DMS53 treated with DMSO at 0.1 percent for 48 hours (cell line): ENCODE data around the gene ANO5.

Source experiments
- DNase-seq: peaks from one replicate; lab custom pipeline; 2025; ENCODE audit not compliant: unreplicated experiment; lab: John Stamatoyannopoulos, UW

The ANO5 gene

DNA sequence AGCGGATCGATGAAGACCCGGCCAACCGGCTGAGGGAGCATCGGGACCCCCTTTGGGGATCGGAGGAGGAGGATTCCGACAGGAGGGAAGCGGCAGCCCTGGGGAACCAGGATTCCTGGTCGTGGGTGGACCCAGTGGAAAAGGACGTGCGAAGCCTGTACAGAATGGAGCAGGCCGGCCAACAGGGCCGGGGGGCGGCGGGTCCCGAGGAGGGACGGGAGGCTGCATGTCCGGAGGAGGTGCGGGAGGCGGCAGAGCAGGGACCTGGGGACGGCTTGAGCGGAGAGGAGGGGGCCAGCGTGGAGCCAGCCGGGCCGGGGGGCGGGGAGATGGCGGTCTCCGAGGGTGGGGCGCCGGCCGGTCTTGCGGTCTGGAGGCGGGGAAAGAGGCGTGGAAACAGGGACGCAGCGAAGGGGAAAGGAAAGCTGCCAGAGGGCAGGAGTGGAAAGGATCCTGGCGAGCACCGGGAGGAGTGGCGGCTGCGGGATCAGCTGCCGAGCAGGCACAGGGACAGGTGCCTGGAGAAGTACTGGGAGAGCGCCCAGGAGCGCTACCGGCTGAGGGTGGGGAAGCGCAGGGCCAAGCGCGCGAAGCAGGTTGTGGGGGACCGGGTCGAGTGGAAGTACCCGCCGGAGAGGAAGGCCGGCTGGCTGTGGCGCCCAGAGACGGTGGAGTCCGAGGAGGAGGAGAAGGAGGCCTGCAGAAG is at the start of gene ANO5:
ANO5 (plus strand) TSS at position 444 of the 706 bp plus-strand sequence. CDS start 408 bp downstream, outside the sequence.
- DNase-seq, result peak; percentile 57

DNA sequence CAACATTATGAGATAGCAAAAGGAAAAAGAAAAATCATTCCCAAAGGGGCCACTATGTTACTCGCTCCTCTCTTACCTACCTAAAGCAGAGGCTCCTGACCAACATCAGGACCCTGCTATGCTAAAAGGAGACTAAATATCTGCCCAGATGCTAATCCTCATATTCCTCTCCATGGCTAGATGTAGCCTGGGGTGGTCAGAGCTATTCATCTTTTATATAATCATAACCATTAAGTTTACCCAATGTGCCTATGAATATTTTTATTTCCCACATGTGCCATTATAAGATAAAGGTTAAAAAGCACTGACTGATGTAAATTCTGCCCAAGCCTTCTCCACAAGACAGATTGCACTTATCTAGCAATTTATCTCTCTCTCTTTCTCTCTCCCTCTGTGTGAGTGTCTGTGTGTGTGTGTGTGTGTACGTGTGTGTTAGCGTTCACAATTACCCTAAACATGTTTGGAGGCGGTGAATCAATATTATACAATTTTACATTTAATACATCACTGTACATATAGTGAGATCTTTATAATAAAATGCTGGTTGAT is 41.2 kb upstream of the ANO5 start:
- DNase-seq, result no peak

DNA sequence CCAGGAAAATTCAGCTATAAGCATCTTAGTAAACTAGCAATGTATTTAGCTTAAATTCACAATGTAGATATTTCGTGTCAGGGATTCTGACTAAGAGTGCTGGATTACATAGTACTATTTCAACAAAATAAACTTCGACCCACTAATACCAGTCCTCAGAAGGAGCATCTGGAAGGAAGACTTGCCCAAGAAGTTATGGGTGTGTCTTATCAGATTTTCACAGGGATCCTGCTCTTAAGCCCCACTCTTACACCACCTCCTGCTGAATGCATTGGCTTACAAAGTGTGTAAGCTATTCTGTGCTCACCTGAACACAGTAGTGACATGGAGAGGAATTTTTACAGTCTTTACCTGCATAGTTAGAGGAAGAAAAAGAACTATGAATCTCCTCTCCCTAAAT is 35.4 kb upstream of the ANO5 start:
- no peak for DNase-seq

GRCh38 chr11:22161489-22161888 is 31.4 kb upstream of the ANO5 start:
- no peak for DNase-seq

DNA sequence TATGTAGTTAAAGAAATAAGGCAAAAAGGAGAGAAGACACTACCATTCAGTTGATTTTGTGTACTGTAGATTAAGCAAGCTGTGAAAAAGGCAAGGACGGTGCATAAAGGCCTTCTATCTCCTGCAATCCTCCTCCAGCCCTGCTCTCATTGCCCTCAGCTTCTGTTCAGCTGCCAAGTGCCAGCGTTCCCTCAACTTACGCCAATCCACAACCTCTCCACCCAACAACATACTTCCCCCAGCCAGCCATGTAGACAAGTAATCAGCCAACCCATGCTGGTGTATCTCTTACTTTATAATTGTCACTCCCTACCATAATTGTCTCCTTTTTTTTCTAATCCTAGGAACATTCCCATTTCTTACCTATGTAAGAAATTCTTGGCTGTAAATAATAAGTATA is 30.1 kb upstream of the ANO5 start:
- DNase-seq, result no peak

- DNase-seq, result no peak
These were observed 29.5 kb upstream of the ANO5 start for GRCh38 chr11:22163394-22163797.

- no peak for DNase-seq
These were observed 27.8 kb upstream of the ANO5 start for GRCh38 chr11:22165087-22165486.

DNA sequence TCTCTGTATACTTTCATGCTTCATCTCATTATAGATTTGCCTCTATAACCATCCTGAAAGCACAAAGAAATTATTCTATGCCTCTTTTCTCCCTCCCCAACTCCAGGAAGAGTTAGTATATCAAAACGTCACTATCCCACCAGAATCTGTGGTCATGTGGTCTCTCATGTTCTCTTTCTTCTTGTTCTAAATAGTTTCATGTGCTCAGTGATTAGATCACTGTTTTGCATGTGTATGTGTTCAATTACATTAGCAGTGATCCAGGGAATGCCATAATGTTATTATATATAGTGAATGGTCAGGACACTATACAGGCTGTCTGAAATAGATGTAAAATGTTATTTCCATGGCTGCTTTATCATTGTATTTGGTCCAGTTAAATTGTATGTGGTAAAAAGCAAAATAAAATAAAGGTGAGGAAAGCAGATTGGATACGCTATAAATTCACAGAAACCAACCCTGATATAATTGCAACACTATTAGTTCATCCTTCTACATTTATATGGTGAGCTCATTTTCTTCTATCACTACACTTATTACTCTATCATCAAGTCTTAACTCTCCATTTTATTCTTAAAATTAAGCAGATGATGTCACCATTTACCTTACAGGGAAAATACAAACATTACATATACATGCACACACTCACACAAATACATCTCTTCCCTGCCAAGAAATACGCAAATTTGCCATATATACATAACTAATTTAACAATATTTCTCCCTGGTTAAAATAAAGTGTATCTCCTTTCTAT is 26.9 kb upstream of the ANO5 start:
- no peak for DNase-seq

DNA sequence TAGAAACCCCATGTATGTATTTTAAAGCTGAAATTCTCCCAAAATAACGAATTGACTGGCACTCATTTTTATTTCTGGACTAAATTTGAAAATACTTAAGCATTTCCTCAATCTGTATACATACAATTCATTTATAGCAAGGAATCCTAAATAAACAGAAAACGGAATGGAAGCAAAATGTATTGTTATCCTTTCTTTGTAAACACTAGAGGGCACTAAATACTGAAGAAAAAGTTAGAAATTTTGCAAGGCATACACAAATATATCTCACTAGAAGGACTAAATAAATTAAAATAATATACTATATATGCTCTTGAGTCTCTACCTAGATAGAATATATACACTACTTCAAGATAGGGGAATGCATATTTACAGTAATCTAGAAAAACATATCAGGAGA is 23.1 kb upstream of the ANO5 start:
- peak; percentile 38 for DNase-seq

DNA sequence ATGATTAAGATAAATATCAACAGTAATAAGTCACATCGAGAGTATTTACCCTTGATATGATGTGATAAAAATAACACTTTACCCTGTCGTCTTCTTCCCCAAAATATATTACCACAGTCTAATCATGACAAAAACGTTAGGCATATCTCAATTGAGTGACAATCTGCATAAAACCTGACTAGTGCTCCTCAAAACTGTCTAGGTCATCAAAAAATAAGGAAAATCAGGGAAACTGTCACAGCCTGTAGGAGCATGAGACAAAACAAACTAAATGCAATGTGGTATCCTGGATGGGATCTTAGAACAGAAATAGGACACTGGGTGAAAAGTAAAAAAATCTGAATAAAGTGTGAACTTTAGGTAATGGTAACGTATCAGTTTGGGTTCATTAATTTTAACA is 19.4 kb upstream of the ANO5 start:
- no peak for DNase-seq

DNA sequence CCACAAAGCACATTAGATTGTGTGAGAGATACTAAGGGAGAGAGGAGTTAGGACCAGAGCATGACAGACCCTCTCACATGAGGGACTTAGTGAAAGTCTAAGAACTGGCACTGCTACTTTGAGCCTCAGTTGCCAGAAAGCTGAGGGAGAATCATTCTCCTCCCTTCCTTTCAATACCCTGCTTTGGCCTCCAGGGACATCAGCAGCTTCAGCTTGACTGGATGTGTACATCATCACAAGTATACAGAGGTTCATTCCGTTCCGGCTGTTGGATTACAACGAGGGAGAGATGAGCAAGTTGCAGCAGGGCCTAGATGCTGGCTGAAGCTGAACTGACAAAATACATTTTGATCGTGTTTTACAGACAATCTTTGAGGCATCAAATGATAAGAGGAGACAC is 15.7 kb upstream of the ANO5 start:
- DNase-seq, result no peak

DNA sequence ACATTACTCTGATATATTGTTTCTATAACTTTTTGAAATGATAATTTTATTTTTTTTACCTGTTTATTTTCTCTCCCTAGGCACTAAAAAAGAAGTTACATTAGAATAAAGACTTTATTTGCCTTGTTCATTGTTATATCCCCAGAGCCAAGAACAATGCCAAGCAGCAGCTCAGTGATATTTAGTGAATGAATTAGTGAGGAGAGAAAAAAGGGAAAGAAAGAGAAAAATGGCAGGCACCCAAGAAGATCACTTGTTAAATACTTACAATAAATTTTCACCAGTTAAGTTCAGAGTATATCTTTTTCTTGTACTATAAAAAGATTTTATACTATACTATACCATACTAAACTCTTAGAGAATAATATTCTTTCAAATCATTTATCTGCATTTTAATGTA is 13.3 kb upstream of the ANO5 start:
- DNase-seq, result no peak

- DNase-seq, result no peak
These were observed 12.8 kb upstream of the ANO5 start for GRCh38 chr11:22180131-22180530.

DNA sequence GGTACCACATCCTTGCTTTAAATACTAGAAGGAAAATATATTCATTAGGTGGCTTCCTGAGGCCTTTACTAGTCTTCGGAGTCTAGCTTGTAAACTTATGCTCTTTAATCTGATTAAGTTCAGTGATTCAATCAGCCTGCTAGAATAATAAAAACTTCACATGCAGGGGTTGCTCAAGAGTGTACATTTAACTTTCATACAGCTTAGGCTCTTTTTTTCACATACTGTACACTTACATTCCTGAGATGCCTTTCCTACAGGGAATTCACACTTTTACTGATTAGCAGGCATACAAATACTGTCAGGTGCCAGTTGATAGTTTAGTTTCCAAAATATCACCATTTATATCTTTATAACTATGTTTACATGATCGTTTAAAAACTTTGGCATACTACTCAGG is 3.2 kb upstream of the ANO5 start:
- DNase-seq, result no peak

DNA sequence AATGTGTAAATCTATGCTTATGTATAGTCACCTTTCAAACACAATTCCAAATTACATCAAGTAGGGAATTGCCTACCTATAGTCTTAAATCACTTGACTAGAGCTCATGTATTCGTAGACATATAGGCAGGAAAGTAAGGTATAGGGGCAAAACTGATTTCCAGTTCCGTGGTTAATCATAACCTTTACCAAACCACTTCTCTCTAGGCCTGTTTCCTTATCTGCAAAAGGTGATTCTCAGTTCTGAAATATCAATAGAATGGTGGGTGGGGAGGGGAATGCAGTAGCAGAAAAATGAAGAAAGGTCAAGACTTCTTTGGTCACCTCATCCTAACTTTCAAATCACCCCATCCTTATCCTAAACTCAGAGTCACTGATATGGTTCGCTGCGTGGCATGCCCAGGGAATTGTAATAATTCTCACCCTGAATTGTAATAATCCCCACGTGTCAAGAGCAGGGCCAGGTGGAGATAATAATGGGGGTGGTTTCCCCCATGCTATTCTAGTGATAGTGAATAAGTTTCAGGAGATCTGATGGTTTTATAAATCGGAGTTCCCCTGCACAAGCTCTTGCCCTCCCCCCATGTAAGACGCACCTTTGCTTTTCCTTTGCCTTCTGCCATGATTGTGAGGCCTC is 1.9 kb upstream of the ANO5 start:
- no peak for DNase-seq

- DNase-seq, result peak; percentile 23
These were observed 620 bp upstream of the ANO5 start for GRCh38 chr11:22192289-22192641.

DNA sequence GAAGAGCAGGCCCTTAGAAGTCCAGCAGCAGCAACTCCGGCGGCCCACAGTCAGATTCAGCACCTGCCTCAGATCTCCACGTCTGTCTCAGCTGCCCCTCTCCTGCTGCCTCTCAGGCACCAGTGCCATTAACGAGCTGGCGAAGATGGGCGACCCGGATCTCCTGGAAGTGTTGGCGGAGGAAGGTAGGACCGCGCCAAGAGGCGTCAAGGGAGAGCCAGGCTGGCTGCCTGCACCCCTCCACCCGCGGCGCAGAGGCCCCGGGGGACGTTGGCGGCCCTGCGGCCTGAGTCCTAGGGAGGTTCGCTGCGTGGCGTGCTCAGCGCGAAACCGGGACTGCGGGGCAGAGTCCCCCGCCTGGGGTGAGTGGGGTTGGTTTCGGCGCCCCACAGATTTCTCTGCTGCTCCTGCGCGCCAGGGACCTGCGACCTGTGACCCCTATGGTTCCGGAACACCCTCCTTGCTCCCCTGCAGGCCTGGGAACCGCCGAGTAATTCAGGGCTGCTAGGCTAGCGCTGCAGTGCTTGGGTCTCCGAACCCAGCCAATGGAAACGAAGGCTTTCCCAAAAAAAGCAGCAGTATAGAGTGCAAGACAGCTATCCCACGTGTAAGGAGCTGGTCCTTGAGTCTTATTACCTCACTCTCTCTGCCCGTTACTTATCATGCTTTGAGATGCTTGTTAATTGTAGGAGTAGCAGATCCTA is 615 bp downstream of the ANO5 start:
- DNase-seq, result peak; percentile 29

DNA sequence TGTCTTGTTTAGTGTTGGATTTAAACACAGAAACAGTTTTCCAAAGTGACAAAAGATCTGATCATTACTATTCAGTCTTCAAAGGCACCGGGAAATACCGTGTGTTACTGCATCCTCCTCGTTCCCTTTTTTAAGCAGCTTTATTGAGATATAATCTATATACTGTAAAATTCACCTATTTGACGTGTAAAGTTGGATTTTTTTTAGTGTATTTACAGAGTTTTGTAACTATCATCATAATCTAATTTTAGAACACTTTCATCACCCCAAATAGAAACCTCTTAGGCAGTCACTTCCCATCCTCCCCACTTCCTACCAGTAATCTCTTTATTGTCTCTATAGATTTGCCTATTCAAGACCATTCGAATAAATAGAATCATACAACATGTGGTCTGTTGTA is 1.4 kb downstream of the ANO5 start:
- no peak for DNase-seq

DNA sequence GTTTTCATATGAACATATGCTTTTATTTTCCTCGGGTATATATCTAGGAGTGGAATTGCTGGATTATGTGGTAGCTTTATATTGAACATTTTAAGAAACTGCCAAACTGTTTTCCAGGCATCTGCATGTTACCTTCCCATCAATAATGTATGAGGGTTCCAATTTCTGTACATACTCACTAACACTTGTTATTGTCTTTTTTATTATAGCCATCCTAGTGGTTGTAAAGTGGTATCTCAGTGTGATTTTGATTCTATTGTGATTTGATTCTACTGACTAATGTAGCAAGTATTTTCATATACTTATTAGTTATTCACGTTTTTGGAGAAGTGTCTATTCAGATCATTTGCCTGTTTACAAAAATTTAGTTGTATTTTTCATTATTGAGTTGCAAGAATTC is 2.0 kb downstream of the ANO5 start:
- no peak for DNase-seq

GRCh38 chr11:22197139-22198005 is 4.5 kb downstream of the ANO5 start:
- DNase-seq, result no peak
